Measurements from ENCODE around the gene LZTS2.

- TF ChIP-seq CTCF (tag by site-specific recombination; IDR thresholded peaks at IDR 0.05): no peak
- no peak for TF ChIP-seq PRDM10 (tag by site-specific recombination; IDR thresholded peaks at IDR 0.05)
- TF ChIP-seq SP2 (tag by site-specific recombination; IDR thresholded peaks at IDR 0.05): no peak
- TF ChIP-seq ZNF18 (tag by site-specific recombination; IDR thresholded peaks at IDR 0.05): no peak
- no peak for TF ChIP-seq PBX3 (CRISPR knock-in tag; IDR thresholded peaks at IDR 0.05)
- TF ChIP-seq ZNF280D (tag by site-specific recombination; IDR thresholded peaks at IDR 0.05): no peak
- TF ChIP-seq REST (tag by site-specific recombination; IDR thresholded peaks at IDR 0.05): no peak
- no peak for TF ChIP-seq ZBTB21 (tag by site-specific recombination; IDR thresholded peaks at IDR 0.05)
- no peak for TF ChIP-seq OVOL3 (tag by site-specific recombination; IDR thresholded peaks at IDR 0.05)
- TF ChIP-seq ZNF311 (tag by site-specific recombination; IDR thresholded peaks at IDR 0.05; ENCODE audit: borderline replicate concordance): no peak
- TF ChIP-seq YY1 (tag by site-specific recombination; IDR thresholded peaks at IDR 0.05): no peak
Observed at GRCh38 chr10:101040061-101040460, 40.5 kb downstream of the LZTS2 start.
